PFSK-1 (cell line): Measurements from ENCODE around the gene CACUL1.

Source experiments
- FOXP2 ChIP-seq: optimal IDR thresholded peaks from 2 replicates; pipeline ENCODE3; 2011; ENCODE audit warnings: borderline replicate concordance, control low read depth, inconsistent platforms; ENCODE audit not compliant: insufficient read depth; ENCODE audit errors: extremely low read length, extremely low read depth
- POLR2AphosphoS5 ChIP-seq: IDR thresholded peaks from 2 replicates; pipeline ENCODE4 v1.6.1; 2012; ENCODE audit warnings: low read depth, mild to moderate bottlenecking, control low read depth, low read length, moderate library complexity
- SIN3A ChIP-seq: IDR thresholded peaks from 2 replicates; pipeline ENCODE4 v1.6.1; 2012; ENCODE audit warnings: mild to moderate bottlenecking, low read length, moderate library complexity, borderline replicate concordance; ENCODE audit not compliant: insufficient read depth
- TAF1 ChIP-seq: IDR thresholded peaks from 2 replicates; pipeline ENCODE4 v1.6.1; 2012; ENCODE audit warnings: low read length, control low read depth, borderline replicate concordance; ENCODE audit not compliant: insufficient read depth
- TF ChIP-seq, protein P1 (sequence below), 2 experiments: IDR thresholded peaks; 2 replicates each; pipeline versions ENCODE4 v1.6.1 to v1.8.0; 2011 to 2012; ENCODE audit warnings: low read depth in 2 of 2, low read length in 2 of 2, control low read depth in 1 of 2, inconsistent platforms in 1 of 2, mild to moderate bottlenecking in 1 of 2, moderate library complexity in 1 of 2; ENCODE audit not compliant: insufficient read depth in 1 of 2

CACUL1 gene

GRCh38 chr10:118670472-118671124 is 84.2 kb downstream of the CACUL1 start:
- no peak for TF ChIP-seq TAF1
- TF ChIP-seq SIN3A = no peak
- no peak for TF ChIP-seq FOXP2
- no peak for TF ChIP-seq POLR2AphosphoS5
- TF ChIP-seq, protein P1, sequence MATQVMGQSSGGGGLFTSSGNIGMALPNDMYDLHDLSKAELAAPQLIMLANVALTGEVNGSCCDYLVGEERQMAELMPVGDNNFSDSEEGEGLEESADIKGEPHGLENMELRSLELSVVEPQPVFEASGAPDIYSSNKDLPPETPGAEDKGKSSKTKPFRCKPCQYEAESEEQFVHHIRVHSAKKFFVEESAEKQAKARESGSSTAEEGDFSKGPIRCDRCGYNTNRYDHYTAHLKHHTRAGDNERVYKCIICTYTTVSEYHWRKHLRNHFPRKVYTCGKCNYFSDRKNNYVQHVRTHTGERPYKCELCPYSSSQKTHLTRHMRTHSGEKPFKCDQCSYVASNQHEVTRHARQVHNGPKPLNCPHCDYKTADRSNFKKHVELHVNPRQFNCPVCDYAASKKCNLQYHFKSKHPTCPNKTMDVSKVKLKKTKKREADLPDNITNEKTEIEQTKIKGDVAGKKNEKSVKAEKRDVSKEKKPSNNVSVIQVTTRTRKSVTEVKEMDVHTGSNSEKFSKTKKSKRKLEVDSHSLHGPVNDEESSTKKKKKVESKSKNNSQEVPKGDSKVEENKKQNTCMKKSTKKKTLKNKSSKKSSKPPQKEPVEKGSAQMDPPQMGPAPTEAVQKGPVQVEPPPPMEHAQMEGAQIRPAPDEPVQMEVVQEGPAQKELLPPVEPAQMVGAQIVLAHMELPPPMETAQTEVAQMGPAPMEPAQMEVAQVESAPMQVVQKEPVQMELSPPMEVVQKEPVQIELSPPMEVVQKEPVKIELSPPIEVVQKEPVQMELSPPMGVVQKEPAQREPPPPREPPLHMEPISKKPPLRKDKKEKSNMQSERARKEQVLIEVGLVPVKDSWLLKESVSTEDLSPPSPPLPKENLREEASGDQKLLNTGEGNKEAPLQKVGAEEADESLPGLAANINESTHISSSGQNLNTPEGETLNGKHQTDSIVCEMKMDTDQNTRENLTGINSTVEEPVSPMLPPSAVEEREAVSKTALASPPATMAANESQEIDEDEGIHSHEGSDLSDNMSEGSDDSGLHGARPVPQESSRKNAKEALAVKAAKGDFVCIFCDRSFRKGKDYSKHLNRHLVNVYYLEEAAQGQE (IDR thresholded peaks at IDR 0.05; ENCODE audit: insufficient read depth in 1 of 2, low read depth in 2 of 2, low read length in 2 of 2) = no peak

DNA sequence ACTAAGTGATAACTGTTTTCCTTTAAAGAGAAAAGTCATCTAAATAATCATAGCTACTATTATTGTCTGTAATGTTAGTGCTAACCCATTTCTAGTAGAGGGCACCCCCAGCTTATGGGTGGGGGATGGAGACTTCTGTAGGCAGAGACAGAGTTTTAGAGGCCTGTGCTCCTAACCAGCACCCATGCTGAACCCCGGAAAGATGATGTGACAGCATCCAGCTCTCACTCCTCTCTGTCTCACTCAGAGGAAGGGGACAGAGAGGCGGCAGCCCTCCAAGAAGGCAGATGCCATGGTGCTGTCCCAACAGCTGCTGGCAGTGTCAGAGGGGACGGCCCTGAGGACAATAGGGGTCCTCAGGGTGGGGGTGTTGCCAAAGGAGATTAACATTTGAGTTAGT is 84.9 kb downstream of the CACUL1 start:
- TF ChIP-seq, protein P1 (IDR thresholded peaks at IDR 0.05; ENCODE audit: insufficient read depth in 1 of 2, low read depth in 2 of 2, low read length in 2 of 2) = no peak

GRCh38 chr10:118669020-118669791 is 85.6 kb downstream of the CACUL1 start:
- TF ChIP-seq, protein P1 (IDR thresholded peaks at IDR 0.05; ENCODE audit: insufficient read depth in 1 of 2, low read depth in 2 of 2, low read length in 2 of 2) = no peak
- TF ChIP-seq TAF1 (no peak), SIN3A (no peak), POLR2AphosphoS5 (no peak), FOXP2 (no peak)

DNA sequence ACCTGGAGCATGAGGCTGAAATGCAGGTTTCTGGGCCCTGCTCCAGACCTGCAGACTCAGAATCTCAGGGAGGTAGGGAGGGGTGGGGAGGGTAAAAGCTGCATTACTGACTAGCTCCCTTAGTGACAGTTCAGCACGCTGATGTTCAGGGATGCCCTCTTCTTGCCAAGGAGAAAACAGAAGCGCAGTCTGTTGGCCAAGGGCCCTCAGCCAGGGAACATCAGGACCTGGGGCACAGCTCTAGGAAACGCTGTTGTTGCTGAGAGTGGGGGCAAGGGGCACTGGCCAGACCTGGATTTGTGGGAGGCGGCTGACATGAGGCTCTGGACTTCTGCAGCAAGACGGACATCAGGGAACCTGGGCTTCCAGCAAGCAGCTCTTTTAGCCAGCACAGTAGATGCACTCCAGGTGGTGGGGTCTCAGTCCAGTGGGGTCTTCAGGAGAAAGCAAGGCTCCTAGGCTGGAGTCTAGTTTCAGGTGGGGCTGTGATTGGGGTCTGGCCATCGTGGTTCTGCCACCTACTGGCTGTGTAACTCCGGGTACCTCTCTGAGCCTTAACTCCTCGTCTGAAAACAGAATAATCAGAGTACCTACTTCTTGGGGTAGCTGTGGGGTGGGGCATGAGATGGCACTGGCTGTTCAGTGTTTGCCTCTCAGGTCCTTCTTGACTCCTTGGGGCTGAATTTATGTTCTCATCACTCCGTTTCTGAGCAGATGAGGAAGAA is 86.4 kb downstream of the CACUL1 start:
- TF ChIP-seq SIN3A = no peak
- TF ChIP-seq, protein P1 (IDR thresholded peaks at IDR 0.05; ENCODE audit: insufficient read depth in 1 of 2, low read depth in 2 of 2, low read length in 2 of 2) = no peak
- TF ChIP-seq POLR2AphosphoS5 = no peak
- no peak for TF ChIP-seq TAF1
- TF ChIP-seq FOXP2 = no peak
